SK-N-MC (cell line): ENCODE measurements around the gene CLTCL1.

Experiments
- DNase-seq: peaks from one replicate; pipeline ENCODE4 v3.0.0-alpha.2; 2011; ENCODE audit warnings: low read depth, low spot score
- H3K27ac ChIP-seq: fragments of 200-600 bp; sonication (generic); 2 replicates; pipeline ENCODE4 v1.5.1; 2016; ENCODE audit warnings: mixed run types
- H3K36me3 ChIP-seq: fragments of 200-600 bp; sonication (generic); 2 replicates; pipeline ENCODE4 v1.6.1; 2017; ENCODE audit warnings: antibody characterized with exemption, low read length, mixed read lengths; ENCODE audit not compliant: insufficient read depth
- H3K4me3 ChIP-seq: fragments of 200-600 bp; sonication (generic); 2 replicates; pipeline ENCODE4 v1.5.1; 2016
- H3K9ac ChIP-seq: fragments of 200-600 bp; sonication (generic); 2 replicates; pipeline ENCODE4 v1.8.0; 2017; ENCODE audit warnings: mixed run types, mixed read lengths; ENCODE audit not compliant: insufficient read length
- H3K9me3 ChIP-seq: fragments of 200-600 bp; sonication (generic); 2 replicates; pipeline ENCODE4 v1.6.1; 2017; ENCODE audit warnings: low read depth, mild to moderate bottlenecking, antibody characterized with exemption, low read length, moderate library complexity, mixed read lengths
- EZH2 ChIP-seq: fragments of 200-600 bp; sonication (generic); IDR thresholded peaks from one replicate; pipeline ENCODE4 v1.6.1; 2017; ENCODE audit warnings: antibody characterized with exemption
- FOXP2 ChIP-seq: optimal IDR thresholded peaks from 2 replicates; pipeline ENCODE3; 2011; ENCODE audit warnings: mild to moderate bottlenecking, moderate library complexity; ENCODE audit not compliant: insufficient read depth; ENCODE audit errors: extremely low read length, control extremely low read depth
- POLR2AphosphoS5 ChIP-seq: IDR thresholded peaks from 2 replicates; pipeline ENCODE4 v1.6.1; 2012; ENCODE audit warnings: mild to moderate bottlenecking, low read depth, low read length, borderline replicate concordance

CLTCL1 gene

DNA sequence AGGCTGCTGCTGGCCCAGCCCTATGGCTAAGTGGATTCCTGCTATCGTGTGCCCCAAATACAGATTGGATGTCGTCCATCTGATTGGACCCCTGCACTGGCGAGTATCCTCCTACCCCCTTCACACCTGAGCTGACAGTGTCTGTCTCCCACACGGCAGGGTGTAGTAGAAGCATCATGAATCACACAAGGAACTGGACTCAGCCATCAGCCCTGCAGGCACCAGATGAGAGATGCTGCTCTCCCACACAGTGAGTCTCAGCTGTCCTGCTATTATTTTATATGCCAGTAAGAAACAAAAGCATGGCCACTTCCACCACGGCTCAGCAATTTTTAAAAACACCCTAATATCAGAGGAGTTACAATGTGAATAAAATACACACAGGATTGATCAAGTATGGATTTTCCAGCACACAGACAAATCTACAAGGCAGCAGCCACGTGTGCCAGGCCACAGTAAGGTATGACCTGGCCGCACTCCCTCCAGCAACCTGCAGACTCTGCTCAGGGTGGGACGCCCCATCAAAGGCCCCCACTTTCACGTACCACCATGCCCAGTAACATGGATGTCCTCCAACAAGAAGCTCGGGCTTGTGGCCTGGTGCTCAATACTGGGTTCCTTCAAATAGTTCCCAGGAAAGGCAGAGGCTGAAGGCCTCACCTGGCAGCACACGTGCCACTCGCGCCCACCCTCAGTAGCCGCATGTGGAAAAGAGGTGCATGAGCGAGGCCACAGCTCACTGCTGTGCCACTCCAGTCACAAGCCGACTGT is 96.6 kb downstream of the CLTCL1 start:
- Histone ChIP-seq H3K36me3 (no peaks in the 10 kb centered on the region), H3K9me3 (no peaks in the 10 kb centered on the region), H3K4me3 (no peak overlapping the region), H3K27ac (no peak overlapping the region), H3K9ac (no peak overlapping the region)
- no peak for TF ChIP-seq EZH2
- TF ChIP-seq FOXP2, result no peak
- no peak for TF ChIP-seq POLR2AphosphoS5
- DNase-seq, result no peak

DNA sequence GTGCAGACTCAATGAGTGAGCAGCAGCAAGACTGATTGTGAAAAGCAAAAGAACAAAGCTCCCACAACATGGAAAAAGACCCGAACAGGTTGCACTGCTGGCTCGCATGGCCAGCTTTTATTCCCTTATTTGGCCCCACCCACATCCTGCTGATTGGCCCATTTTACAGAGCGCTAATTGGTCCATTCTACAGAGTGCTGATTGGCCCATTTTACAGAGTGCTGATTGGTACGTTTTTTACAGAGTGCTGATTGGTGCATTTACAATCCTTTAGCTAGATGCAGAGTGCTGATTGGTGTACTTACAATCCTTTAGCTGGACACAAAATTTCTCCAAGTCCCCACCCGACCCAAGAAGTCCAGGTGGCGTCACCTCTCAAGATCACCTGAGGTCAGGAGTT is 97.6 kb downstream of the CLTCL1 start:
- Histone ChIP-seq H3K4me3 (no peak overlapping the region), H3K27ac (no peak overlapping the region), H3K36me3 (no peaks in the 10 kb centered on the region), H3K9ac (no peak overlapping the region), H3K9me3 (no peaks in the 10 kb centered on the region)
- no peak for DNase-seq
- no peak for TF ChIP-seq FOXP2
- no peak for TF ChIP-seq EZH2
- no peak for TF ChIP-seq POLR2AphosphoS5

- TF ChIP-seq POLR2AphosphoS5, result no peak
- no peak for TF ChIP-seq FOXP2
- TF ChIP-seq EZH2, result no peak
- H3K36me3 ChIP-seq, result no peaks in the 10 kb centered on the region
- no peak overlapping the region for H3K4me3 ChIP-seq
- no peaks in the 10 kb centered on the region for H3K9me3 ChIP-seq
- no peak overlapping the region for H3K27ac ChIP-seq
- no peak overlapping the region for H3K9ac ChIP-seq
- DNase-seq, result no peak
Measured at GRCh38 chr22:19187716-19188563, 103.6 kb downstream of the CLTCL1 start.

DNA sequence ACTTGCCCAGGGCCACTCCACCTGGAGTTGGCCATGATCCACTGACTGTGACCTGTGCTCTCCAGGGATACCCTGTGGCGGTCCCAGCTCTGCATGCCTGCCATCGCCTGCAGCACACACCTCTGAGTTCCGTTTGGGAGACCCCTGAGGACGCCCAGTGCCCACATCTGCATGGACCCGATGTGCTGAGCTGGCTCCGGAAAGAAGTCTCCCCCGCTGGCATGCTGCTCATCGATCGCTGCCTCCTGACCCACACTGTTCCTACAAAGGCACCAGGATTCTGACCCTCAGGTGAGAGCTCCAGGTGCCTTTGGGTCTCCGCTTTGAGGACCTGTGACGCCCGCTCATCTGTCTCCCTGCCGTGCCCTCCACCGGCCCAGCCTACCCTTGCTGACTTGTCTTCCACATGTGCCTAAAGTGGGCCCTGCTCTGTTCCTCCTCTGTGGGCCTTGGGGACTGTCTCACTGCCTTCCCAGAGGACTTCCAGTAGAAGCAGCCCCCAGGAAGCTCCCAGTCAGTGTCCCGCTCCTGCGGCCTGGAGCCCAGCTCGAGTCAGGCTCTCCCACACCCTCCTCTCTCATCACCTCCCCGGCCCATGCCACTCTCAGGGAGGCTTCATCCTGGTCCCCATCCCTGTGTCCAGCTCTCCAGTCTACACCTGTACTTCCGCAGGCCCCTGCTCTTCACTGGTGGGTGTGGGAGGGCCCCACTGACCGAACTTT is 107.1 kb downstream of the CLTCL1 start:
- no peak overlapping the region for H3K9ac ChIP-seq
- no peaks in the 10 kb centered on the region for H3K9me3 ChIP-seq
- no peak overlapping the region for H3K27ac ChIP-seq
- DNase-seq, result no peak
- TF ChIP-seq POLR2AphosphoS5 (no peak), EZH2 (no peak), FOXP2 (no peak)
- H3K4me3 ChIP-seq, result no peak overlapping the region
- no peaks in the 10 kb centered on the region for H3K36me3 ChIP-seq

DNA sequence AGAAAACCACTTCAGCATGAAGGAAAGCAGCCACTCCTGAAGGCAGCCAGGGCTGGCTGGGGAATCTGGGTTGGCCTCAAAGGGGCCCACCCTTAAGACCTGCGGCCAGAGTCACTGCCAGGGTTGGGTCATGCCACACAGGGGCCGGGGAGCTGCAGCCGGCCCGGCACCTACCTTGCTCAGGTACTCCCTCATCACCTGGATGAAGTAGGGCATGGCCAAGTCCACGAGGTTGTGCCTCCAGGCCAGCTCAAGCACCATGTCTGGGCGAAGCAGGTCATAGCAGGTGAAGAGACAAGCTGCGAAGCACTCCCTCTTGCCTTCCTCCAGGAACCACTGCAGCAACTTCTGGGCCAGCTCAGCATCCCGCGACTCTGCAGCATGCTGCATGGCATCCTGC is 108.3 kb downstream of the CLTCL1 start:
- Histone ChIP-seq H3K9me3 (no peaks in the 10 kb centered on the region), H3K9ac (no peak overlapping the region), H3K4me3 (no peak overlapping the region), H3K27ac (no peak overlapping the region), H3K36me3 (no peaks in the 10 kb centered on the region)
- DNase-seq, result no peak
- TF ChIP-seq POLR2AphosphoS5, result no peak
- no peak for TF ChIP-seq EZH2
- TF ChIP-seq FOXP2, result no peak

GRCh38 chr22:19182472-19183157 is 108.9 kb downstream of the CLTCL1 start:
- Histone ChIP-seq H3K9ac (no peak overlapping the region), H3K9me3 (no peaks in the 10 kb centered on the region)
- TF ChIP-seq FOXP2 (no peak), POLR2AphosphoS5 (no peak), EZH2 (no peak)

GRCh38 chr22:19181786-19182471 is 109.6 kb downstream of the CLTCL1 start:
- Histone ChIP-seq H3K9ac (no peak overlapping the region), H3K36me3 (no peaks in the 10 kb centered on the region), H3K27ac (no peak overlapping the region), H3K4me3 (no peak overlapping the region), H3K9me3 (no peaks in the 10 kb centered on the region)
- no peak for DNase-seq
- no peak for TF ChIP-seq FOXP2
- no peak for TF ChIP-seq POLR2AphosphoS5
- TF ChIP-seq EZH2, result no peak

More at GRCh38 chr22:19182472-19183157, 108.9 kb downstream of the CLTCL1 start:
- no peak overlapping the region for H3K4me3 ChIP-seq
- DNase-seq, result no peak
- no peak overlapping the region for H3K27ac ChIP-seq
- no peaks in the 10 kb centered on the region for H3K36me3 ChIP-seq
